ENCODE results near the gene GRK4.
A peak's percentile ranks its signal among the peaks of the same experiment; 100 is the strongest.

Gene GRK4

GRCh38 chr4:2961421-2961810 lies 2.0 kb upstream of the GRK4 start:
- TF ChIP-seq EZH2phosphoT487 (conservative IDR thresholded peaks at IDR 0.05; ENCODE audit: low read length) (no peak), CTCF (IDR thresholded peaks at IDR 0.05; ENCODE audit: insufficient read depth, low read length, poor library complexity, severe bottlenecking) (no peak)
- Histone ChIP-seq H3K27me3 (ENCODE audit: low read length) (no peaks in the 10 kb centered on the region), H2AFZ (ENCODE audit: low read depth, low read length, severe bottlenecking) (no peak overlapping the region), H3K4me2 (ENCODE audit: low read depth, low read length, poor library complexity, severe bottlenecking) (peak overlapping the region; percentile 81), H3K9me3 (ENCODE audit: insufficient read depth, low read length) (no peaks in the 10 kb centered on the region), H3K79me2 (ENCODE audit: insufficient read depth, low read length) (peaks cover 63% of the 10 kb centered on the region), H3K9ac (ENCODE audit: low read length) (peak overlapping the region; percentile 90), H3K4me3 (ENCODE audit: insufficient read depth, low read length, poor library complexity, severe bottlenecking) (peak overlapping the region; percentile 90), H3K36me3 (ENCODE audit: low read length) (peaks cover 13% of the 10 kb centered on the region), H3F3A (ENCODE audit: insufficient read depth) (peaks cover 23% of the 10 kb centered on the region), H3K27ac (ENCODE audit: low read depth, low read length) (peak overlapping the region; percentile 72), H4K20me1 (ENCODE audit: low read depth, low read length) (peaks cover 10% of the 10 kb centered on the region; the same call in 1 of the 2 replicates), H3K9me2 (replicated peaks; ENCODE audit: insufficient read depth, low read length) (no peaks in the 10 kb centered on the region)

GRCh38 chr4:2961811-2962441 lies 1.4 kb upstream of the GRK4 start:
- H3K9me3 ChIP-seq (ENCODE audit: insufficient read depth, low read length), result no peaks in the 10 kb centered on the region
- peak overlapping the region; percentile 81 for H3K4me2 ChIP-seq (ENCODE audit: low read depth, low read length, poor library complexity, severe bottlenecking)
- peaks cover 61% of the 10 kb centered on the region for H3K79me2 ChIP-seq (ENCODE audit: insufficient read depth, low read length)
- peak overlapping the region; percentile 90 for H3K9ac ChIP-seq (ENCODE audit: low read length)
- no peak for TF ChIP-seq EZH2phosphoT487 (conservative IDR thresholded peaks at IDR 0.05; ENCODE audit: low read length)
- TF ChIP-seq CTCF (IDR thresholded peaks at IDR 0.05; ENCODE audit: insufficient read depth, low read length, poor library complexity, severe bottlenecking), result no peak
- no peak overlapping the region for H2AFZ ChIP-seq (ENCODE audit: low read depth, low read length, severe bottlenecking)
- peak overlapping the region; percentile 72 for H3K27ac ChIP-seq (ENCODE audit: low read depth, low read length)
- no peaks in the 10 kb centered on the region for H3K9me2 ChIP-seq (replicated peaks; ENCODE audit: insufficient read depth, low read length)
- peak overlapping the region; percentile 90 for H3K4me3 ChIP-seq (ENCODE audit: insufficient read depth, low read length, poor library complexity, severe bottlenecking)
- no peaks in the 10 kb centered on the region for H3K27me3 ChIP-seq (ENCODE audit: low read length)
- peaks cover 20% of the 10 kb centered on the region for H3F3A ChIP-seq (ENCODE audit: insufficient read depth)
- H4K20me1 ChIP-seq (ENCODE audit: low read depth, low read length), result peaks cover 8% of the 10 kb centered on the region; the same call in 1 of the 2 replicates
- H3K36me3 ChIP-seq (ENCODE audit: low read length), result peaks cover 8% of the 10 kb centered on the region; the same call in 1 of the 2 replicates

- Histone ChIP-seq H3F3A (ENCODE audit: insufficient read depth) (peaks cover 20% of the 10 kb centered on the region), H3K27ac (ENCODE audit: low read depth, low read length) (peak overlapping the region; percentile 72), H3K9me3 (ENCODE audit: insufficient read depth, low read length) (no peaks in the 10 kb centered on the region), H4K20me1 (ENCODE audit: low read depth, low read length) (peaks cover 6% of the 10 kb centered on the region; the same call in 1 of the 2 replicates), H3K4me3 (ENCODE audit: insufficient read depth, low read length, poor library complexity, severe bottlenecking) (peak overlapping the region; percentile 90), H2AFZ (ENCODE audit: low read depth, low read length, severe bottlenecking) (peak overlapping the region; percentile 57), H3K79me2 (ENCODE audit: insufficient read depth, low read length) (peaks cover 55% of the 10 kb centered on the region), H3K27me3 (ENCODE audit: low read length) (no peaks in the 10 kb centered on the region), H3K36me3 (ENCODE audit: low read length) (peaks cover 4% of the 10 kb centered on the region; the same call in 1 of the 2 replicates), H3K4me2 (ENCODE audit: low read depth, low read length, poor library complexity, severe bottlenecking) (peak overlapping the region; percentile 81), H3K9me2 (replicated peaks; ENCODE audit: insufficient read depth, low read length) (no peaks in the 10 kb centered on the region), H3K9ac (ENCODE audit: low read length) (peak overlapping the region; percentile 90)
- no peak for TF ChIP-seq CTCF (IDR thresholded peaks at IDR 0.05; ENCODE audit: insufficient read depth, low read length, poor library complexity, severe bottlenecking)
- TF ChIP-seq EZH2phosphoT487 (conservative IDR thresholded peaks at IDR 0.05; ENCODE audit: low read length), result no peak
These were observed 677 bp upstream of the GRK4 start for GRCh38 chr4:2962614-2963174.
